GF-D8 (cell line): ENCODE measurements around the gene FOXP4.
A peak's percentile ranks its signal among the peaks of the same experiment; 100 is the strongest.

Source experiments
- DNase-seq: peaks from one replicate; lab custom pipeline; 2025; lab: John Stamatoyannopoulos, UW

The FOXP4 gene

DNA sequence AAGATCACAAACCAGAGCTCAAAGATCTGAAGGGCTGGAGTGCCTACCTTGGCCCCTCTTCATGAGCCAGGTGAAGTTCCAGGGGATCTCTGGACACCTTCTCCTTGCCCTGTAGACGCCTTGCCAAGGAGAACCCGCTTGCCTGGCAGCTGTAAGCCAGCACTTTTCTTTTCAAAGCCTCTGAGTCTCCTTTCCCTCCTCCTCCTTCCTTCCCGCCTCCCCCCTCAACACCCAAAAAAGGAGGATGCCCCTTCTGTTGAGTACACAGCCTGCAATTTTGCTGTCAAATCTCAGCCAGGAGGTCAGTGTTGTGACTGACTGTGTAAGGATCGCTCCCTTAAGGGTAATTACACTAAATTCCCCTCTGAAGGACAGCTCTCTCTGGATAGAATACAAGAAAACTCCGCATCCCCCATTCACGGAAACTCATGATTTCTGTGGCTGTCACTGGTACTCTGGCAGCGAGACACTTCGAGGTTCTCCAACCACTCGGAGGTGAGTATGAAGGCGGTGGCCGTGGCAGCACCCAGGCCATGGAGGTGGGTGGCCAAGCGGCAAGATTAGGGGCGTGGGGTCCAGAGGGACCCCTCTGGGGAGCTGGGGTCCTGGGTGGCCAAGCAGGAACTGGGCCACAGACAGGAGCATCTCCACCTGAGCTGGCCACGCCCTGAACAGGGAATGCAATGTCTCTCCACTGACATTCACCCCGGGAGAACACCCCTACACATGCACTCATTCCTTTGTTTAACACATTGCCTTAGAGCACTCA, 23.2 kb upstream of the FOXP4 start:
- no peak for DNase-seq

DNA sequence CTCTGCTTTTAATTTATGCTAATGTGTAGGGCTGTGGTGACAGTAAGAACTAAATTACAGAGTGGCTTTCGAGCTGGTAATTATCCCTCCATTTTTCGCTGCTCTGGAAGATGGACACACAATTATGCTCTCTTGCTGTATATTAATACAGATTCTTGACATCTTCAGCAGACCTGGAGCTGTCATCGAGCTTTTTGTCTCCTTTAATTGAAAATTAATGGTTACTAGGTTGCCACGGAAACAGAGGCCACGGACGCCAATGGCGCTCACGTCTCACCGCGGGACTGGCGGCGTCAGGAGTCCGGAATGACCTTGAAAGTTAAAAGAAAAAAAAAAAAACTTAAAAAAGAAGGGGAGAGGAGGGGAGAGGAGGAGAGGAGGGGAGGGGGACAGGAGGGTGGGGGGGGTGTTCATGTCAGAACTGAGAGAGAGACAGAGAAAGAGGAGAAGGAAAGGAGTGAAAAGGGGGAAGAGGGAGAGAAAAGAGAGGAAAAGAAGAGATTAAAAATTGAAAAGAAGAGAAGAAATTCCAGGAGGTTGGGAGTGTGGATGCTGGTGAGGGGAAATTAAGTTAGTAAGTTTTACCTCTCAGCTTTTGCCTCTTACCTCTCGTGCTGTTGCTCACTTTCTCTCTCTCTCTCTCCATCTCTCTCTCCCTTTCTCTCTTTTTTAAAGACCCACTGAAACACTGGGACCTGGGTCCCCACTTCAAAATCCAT, 22.1 kb upstream of the FOXP4 start:
- no peak for DNase-seq

DNA sequence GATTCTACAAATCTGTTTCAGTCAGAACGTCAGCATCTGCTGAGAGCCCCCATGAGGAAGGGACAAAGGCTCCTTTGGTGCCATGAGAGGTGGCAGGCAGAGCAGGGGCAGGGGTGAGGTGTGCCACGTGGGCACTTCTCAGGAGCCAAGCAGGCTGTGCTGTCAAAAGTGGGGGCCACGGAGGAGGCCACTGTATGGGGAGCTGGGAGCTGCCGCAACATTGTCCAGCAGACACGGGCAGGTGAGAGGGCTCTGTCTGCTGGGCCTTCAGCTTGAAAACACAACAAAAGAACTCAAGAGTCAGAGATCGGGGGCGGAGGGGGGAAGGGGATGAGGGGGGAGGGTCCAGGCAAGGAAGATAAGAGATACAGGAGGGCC, 21.6 kb upstream of the FOXP4 start:
- DNase-seq: no peak

DNA sequence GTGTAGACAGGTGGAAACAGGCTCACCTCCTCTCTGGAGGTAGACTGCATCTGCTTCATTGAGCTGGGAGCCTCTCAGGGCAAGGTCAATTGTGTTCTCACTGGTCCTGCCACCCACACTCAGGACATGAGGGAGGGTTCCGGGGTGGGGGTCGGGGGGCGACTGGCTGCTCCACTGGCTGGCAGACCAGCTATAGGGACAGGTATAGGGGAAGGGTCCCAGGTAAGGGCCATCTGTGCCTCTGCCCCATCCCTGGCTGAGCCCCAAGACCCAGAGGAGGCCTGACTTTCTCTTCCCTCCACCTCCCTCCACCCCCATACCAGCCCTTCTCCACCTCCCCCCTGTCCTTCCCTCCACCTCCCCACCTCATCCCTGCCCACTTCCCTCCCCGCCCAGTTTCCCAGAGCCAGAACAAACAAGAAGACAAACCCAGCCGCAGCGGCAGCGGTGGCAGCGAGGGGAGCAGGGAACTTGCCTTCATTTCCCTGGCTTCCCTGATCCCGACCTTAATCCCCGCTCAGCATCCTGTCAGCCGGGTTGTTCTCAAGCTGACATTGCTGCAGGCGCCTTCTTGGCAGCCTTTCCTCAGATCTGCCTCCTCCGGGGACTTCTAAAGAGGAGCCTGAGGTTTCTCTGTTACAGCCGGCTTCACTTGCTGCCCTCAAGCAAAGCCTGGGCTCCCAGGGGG, 18.3 kb upstream of the FOXP4 start:
- no peak for DNase-seq

DNA sequence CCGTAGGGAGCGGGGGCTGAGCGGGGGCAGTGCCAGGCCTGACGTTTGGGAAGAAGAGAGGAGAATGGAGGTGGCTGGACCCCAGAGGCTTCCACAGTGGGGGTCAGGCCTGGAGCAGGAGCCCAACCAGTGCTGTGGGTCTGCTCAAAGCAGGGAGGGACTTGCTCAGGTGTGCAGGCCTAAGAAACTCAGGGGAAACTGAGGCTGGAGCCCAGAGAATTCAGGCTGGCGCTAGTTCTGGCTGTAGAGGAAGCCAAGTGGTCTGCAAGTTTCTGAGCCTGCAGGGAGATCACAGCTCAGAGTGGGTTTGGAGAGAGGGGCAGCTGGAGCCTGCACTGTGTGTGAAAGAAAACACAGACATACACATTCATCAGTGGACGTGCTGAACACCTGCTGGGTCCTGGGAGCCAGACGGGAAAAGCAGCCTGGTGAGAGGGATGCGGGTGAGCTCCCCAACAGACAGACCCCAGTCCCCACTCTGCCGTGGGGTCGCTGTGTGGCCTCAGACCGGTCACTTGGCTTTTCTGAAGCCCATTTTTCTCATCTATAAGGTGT, 17.7 kb upstream of the FOXP4 start:
- no peak for DNase-seq

DNA sequence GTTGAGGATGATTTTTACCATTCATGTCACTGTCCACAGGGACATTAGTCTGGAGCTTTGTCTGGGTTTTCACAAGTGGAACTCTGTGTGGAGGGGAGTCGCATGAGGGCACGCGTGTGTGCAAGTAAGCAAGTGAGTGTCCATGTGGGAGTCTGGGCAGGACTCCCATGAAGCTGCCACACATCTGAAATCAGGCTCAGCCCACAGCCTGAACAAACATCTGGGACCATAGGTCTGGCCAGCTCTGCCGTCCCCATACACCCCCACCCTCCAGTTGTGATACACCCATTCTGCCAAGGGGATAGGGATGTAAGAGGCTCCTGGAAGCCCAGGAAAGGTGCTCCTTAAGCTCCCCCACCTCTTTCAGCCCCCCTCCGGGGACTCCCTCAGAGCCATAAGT, 17.1 kb upstream of the FOXP4 start:
- DNase-seq: no peak

DNA sequence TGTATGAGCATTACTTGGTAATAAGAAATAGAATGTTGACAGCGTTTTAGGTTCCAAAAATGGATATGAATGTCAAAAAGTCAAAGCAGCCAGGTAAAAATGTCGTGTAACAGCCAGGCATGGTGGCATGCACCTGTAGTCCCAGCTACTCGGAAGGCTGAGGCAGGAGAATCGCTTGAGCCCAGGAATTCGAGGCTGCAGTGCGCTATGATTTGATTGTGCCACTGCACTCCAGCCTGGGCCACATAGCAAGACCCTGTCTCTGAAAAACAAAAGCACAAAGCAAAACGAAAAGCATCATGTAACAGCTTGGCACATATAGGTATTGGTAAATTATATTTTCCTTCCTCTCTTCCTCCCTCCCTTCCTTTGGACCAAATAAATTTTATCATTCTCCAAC, 16.2 kb upstream of the FOXP4 start:
- DNase-seq: no peak

DNA sequence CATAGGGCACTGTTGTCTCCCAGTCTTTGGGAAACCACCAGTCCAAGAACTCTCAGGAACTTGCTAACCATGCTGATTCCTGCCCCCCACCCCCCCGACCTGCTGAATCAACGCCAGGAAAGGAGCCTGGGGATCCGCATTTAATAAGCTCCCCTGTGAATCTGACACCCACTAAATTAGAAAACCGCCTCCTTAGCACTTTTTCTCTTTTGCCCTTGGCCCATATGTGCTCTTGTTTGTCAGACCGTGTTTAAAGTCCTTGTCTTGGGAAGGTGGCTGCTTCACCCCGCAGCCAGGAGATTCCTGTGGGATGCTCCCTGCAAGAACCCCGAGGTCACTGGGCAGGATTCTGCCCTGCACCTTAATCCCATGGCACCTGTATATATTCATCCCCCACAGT, 15.7 kb upstream of the FOXP4 start:
- no peak for DNase-seq

DNA sequence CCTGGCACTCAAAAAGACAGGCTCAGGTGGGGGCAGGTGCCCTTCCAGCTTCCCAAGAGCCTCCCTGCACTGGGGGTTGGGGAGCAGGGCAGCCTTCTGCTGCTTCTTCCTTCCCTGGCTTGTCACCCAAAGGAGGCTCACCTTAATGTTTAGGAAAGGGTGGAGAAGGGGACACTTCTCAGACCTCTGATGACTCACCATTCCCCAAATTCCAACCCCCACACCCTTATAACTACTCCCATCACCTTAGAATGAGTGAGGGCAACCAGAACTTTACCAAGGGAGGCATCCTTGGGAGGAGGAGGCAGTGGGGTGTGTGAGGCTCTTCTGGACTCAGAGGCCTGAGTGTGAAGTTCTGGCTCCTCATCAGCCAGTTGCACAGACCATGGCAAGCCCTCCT, 15.2 kb upstream of the FOXP4 start:
- no peak for DNase-seq

DNA sequence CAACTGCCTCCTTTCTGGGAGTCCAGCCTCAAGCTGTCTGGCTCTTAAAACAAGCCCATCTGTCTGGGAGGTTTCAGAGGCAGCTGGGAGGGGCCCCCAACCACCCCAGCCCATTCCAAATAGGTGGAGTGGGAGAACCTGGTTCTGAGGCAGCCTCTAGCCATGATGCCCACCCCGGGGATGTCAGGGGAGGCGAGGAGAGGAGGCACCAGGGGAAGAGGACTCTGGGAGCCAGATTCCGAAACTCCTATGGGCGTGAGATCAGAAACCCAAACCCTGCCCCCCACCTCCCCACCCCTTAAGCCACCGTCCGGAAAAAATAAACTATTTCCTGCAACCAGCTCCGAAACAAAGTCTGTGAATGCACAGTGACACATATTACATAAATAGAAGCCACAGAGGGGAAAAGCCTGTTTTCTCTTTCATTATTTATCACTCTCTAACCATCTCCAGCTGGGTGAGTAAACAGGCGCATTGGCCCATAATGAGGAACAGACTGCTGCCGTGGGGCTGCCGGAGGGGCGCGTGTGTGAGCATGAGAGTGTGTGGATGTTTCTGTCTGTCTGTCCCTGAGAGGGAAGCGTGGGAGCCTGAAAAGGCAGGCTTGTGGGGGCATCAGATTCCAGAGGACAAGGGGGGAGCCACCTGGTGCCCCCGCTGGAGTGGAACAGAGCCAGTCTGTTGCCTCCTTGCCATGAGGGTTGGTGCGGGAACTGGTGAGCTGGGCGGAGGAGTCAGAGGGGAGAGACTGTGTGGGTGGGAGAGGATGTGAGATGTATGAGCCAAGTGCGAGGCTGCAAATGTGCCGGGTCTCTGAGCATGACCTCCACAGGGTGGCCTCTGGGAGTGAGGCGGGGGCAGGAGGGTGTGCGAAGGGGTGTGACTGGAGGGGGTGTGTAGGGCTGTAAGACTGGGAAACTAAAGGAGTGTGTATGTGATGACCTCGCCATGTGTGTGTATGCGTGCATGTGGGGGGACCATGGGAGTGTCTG, 14.3 kb upstream of the FOXP4 start:
- no peak for DNase-seq

DNA sequence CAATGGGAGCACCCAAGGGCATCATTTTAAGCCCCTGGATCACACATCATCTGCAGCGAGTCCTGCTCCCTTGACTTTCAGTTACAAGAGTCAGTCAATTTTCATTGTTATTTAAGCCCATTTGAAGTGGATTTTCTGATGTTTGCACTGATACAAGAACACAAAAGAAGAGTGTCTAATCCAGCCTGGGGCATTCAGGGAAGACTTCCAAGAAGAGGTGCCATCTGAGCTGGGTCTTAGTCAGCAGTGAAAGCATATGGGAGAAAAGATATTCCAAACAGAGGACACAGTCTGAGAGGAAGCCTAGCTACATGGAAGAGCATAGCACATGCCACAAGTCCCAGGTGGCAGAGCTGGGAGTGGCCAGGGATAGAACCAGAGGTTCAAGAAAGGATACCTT, 10.4 kb upstream of the FOXP4 start:
- no peak for DNase-seq

DNA sequence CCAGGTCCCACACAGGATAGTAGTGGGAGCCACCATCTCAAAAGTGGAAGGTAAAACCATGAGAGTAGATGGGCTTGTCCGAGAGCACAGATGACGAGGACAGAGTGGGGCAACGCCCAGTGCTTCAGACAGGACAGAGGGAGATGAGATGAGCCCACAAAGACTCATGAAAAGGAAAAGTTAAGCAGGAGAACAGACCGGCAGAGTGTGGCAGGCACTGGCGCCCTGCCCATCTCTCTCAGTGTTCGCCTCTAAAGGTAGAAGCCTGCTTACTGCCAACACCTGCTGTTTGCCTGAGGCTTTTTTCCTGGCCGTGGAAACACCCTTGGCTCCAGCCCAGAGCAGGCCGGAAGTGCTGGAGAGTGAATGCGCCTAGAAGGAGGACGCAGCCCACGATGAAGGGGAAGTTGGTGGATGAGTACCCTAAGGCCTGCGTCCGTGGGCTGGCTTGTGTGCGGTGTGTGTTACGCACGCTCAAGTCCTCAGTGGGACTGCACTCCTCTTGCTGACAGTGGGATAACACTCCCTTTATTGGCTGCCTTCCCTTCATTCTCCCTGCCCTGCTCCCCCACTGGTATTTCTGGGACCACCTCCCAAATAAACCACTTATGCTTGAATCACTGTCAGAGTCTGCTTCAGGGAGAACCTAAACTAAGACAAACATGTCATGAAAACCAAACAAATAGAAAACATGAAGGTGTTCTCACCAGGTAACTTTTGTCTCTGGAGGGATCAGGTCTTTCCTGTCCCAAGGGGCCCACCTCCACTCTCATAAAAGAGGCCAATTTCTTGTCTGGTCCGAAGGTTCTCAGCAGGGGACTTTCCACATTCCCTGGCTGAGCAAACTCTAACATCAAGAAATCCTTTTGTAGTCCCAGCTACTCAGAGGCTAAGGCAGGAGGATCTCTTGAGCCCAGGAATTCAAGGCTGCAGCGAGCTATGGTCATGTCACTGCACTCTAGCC, 9.1 kb upstream of the FOXP4 start:
- DNase-seq: peak; percentile 40

DNA sequence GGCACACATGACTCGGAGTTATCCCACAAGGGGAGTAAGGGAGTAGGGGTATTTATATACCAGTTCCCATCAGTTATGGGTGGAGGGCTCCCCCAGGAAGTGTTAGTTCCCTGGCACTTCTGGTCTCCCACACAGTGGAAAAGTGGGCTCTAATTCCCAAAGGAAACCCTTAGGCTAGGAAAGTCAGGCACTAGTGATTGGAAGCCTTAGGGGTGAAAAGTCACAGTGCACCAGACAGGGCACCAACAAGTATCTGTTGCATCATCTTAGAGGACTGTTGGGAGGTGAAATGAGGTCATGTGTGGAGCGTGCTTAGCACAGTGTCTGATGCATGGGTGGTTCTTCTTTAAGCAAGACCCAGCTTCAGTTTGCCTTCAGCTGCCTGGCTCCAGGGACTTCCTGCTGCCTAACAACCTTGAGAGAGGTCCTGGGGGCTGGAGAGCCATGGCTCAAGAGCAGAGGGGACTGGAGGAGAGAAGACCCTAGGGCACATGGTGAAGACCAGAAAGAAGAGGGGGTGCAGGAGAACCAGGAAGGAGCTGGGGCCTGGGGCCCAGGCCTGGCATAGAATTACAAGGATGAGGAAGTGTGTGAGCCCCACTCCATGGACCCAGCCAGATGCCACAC, 7.5 kb upstream of the FOXP4 start:
- DNase-seq: peak; percentile 84

DNA sequence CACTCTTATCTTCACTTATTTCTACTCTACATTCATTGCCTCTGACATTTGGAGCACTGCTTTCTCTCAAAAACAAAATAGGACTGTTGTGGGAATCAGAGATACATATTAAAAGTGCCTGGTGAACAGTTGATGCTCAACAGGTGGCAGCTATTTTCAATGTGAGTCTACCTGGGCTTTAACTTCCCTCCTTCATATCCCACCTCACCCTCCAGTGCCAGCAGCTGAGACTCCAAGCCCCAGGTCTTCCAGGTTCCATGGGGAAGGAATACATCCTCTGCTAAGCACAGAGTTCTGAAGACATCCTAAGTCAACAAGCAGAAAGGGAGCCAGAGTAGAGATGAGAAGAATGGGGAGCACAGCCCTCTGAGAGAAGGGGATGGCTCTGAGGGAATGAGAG, 7.0 kb upstream of the FOXP4 start:
- DNase-seq: no peak

DNA sequence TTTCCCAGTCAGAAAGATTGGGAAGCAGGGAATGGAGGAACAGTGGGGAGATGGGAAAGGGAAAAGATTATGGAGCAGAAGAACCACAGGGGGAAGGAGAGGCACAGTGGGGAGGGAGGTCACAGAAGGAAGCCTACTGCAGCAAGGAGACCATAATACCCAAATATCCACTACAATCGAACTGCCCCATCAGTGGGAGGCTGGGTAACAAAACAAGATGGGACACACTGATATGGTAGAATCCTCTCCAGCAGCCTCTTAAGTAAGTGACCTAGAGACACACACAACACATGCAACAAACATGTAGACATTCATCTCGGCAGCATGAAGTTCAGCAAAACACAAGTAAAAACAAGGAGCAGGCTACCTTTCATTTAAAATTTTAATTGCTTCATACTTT, 4.8 kb upstream of the FOXP4 start:
- no peak for DNase-seq

DNA sequence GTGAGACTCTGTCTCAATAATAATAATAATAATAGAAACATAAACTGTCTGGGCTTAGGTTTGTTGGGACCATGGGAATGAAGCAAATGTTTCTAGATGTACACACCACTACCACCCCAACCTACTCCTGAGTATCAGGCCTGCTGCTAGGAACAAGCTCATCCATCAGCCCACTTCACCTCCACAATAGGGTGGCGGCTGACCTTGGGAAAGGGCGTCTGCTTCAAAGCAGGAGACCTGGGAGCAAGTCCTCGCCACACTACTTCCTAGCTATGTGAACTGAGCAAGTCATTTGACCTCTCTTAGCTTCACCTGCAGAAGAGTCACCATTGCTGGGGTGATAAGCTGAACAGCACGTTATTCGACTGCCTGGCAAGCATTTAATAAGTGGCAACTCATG, 3.1 kb upstream of the FOXP4 start:
- DNase-seq: no peak

DNA sequence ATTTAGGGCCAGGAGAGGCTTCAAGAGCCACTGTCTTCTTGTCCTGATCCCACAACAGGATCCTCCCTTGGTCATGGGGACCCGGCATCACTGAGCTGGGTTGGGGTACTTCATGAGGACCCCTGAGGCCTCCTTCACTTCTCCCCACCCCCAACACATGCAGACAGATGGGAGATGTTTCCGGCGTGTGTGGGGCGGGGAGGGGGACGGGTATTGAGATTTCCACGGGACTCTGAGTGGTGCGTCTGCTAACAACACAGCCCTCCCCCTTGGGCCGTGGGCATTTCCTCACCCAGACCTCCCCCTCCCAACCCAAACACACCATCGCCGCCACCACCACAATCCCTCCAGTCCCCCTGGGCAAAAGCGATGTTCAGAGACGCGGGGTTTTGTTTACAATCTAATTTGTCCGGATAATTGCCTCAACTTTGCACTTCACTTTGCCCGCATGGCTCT, 906 bp upstream of the FOXP4 start:
- no peak for DNase-seq

DNA sequence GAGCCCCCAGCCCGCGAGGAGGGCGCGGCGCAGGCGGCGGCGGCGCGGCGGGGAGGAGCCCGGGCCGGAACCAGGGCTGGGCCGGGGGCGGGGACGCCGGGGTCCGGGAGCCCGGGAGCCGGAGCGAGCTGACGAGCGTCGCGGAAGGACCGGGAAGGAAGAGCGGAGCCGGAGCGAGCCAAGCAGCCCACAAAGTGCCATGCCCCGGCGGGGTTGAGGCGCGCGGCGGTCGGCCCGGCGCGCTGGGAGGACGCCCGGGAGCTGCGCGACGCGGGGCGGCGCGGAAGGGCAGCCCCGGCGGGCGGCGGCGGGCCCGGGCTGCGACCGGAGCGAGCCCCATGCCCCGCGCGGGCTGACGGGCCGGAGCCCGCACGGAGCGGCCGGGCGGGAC, 289 bp downstream of the FOXP4 start:
- no peak for DNase-seq

DNA sequence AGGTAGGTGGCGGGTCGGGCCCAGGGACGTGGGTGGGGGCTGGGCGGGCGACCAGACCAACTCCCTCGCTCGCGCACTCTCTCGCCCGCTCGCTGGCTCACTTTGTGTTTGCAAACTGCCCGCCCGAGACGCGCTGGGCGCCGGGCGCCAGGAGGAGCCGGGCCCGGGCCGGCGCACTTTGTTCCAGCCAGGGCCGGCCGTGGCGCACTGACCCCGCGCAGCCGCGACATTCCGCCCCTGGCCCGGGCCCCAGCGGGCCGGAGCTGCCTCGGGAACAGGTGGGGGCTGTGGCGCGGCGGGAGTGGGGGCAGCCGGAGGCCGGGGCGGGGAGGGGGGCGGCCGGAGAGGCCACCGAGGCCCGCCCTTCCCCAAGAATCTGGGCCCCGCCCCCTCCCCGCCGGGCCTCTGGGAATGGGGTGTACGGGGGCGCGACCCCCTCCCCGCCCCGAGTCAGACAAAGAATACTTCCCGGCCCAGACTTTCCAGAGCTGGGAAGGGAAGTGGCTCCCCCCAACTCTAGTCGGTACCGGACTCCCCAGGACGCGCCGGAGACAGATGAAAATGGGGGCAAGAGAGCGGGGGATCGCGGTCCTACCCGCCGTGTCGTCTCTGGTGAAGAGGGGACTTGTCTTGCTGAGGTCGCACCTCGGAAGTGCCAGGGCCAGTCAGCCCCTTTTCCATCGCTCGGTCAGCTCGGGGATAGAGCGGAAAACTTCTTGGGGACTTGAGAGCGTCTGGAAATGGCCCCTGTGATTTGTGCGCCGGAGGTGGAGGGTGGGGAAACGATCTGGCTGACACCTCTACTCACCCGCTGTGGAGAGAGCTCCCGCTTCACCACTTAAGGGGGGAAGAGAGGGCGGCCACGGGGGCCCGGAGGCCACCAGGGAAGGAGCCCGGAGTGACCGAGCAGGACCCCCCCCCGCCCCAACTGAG, 951 bp downstream of the FOXP4 start:
- DNase-seq: no peak
